Measurements from ENCODE around the gene GAB2.

GAB2 gene

GRCh38 chr11:78425399-78426070, 7.9 kb upstream of the GAB2 start:
- peaks cover 3% of the 10 kb centered on the region; the same call in 1 of the 2 replicates for H3K79me2 ChIP-seq (ENCODE audit: insufficient read depth, low read length)
- H4K20me1 ChIP-seq (ENCODE audit: insufficient read depth, low read length) = no peaks in the 10 kb centered on the region
- no peaks in the 10 kb centered on the region for H3K27me3 ChIP-seq (ENCODE audit: insufficient read depth, low read length, poor library complexity)
- peak overlapping the region; percentile 85 for H3K27ac ChIP-seq (ENCODE audit: low read length)
- DNase-seq (no peak), ATAC-seq (ENCODE audit: insufficient read depth, low read depth) (no peak)
- H2AFZ ChIP-seq (ENCODE audit: low read depth, low read length) = no peak overlapping the region
- peaks cover 93% of the 10 kb centered on the region for H3K4me1 ChIP-seq (ENCODE audit: insufficient read depth, low read length)
- H3K9ac ChIP-seq (ENCODE audit: low read depth, low read length) = peak overlapping the region; percentile 47
- peak overlapping the region; percentile 52 for H3K4me2 ChIP-seq (ENCODE audit: insufficient read depth, low read length)
- no peaks in the 10 kb centered on the region for H3K9me3 ChIP-seq (ENCODE audit: insufficient read depth, low read length, severe bottlenecking)
- no peak overlapping the region for H3K4me3 ChIP-seq (ENCODE audit: low read depth in 1 of 2, low read length in 2 of 2)
- H3K36me3 ChIP-seq (ENCODE audit: insufficient read depth, low read length) = no peaks in the 10 kb centered on the region
- TF ChIP-seq CTCF (IDR thresholded peaks at IDR 0.05; ENCODE audit: borderline replicate concordance, extremely low read depth, low read length, poor library complexity, severe bottlenecking) (no peak), EZH2 (IDR thresholded peaks at IDR 0.05; ENCODE audit: borderline replicate concordance, low read depth, low read length, severe bottlenecking) (no peak)

- Histone ChIP-seq H3K4me3 (ENCODE audit: low read depth in 1 of 2, low read length in 2 of 2) (peak overlapping the region in 1 of 2 experiments; percentile 40; a peak in 2 of 4 replicates), H3K36me3 (ENCODE audit: insufficient read depth, low read length) (no peaks in the 10 kb centered on the region), H3K27ac (ENCODE audit: low read length) (peak overlapping the region; percentile 85), H3K4me1 (ENCODE audit: insufficient read depth, low read length) (peaks cover 93% of the 10 kb centered on the region), H3K4me2 (ENCODE audit: insufficient read depth, low read length) (peak overlapping the region; percentile 52), H3K9ac (ENCODE audit: low read depth, low read length) (peak overlapping the region; percentile 47), H3K27me3 (ENCODE audit: insufficient read depth, low read length, poor library complexity) (no peaks in the 10 kb centered on the region), H3K9me3 (ENCODE audit: insufficient read depth, low read length, severe bottlenecking) (no peaks in the 10 kb centered on the region), H3K79me2 (ENCODE audit: insufficient read depth, low read length) (peaks cover 8% of the 10 kb centered on the region), H4K20me1 (ENCODE audit: insufficient read depth, low read length) (no peaks in the 10 kb centered on the region), H2AFZ (ENCODE audit: low read depth, low read length) (peak overlapping the region; percentile 46; the same call in 1 of the 2 replicates)
- ATAC-seq (ENCODE audit: insufficient read depth, low read depth) (peak; percentile 43), DNase-seq (peak; percentile 59)
- TF ChIP-seq EZH2 (IDR thresholded peaks at IDR 0.05; ENCODE audit: borderline replicate concordance, low read depth, low read length, severe bottlenecking) (no peak), CTCF (IDR thresholded peaks at IDR 0.05; ENCODE audit: borderline replicate concordance, extremely low read depth, low read length, poor library complexity, severe bottlenecking) (no peak)
Measured at GRCh38 chr11:78424334-78425270, 7.0 kb upstream of the GAB2 start.

- H3K4me3 ChIP-seq (ENCODE audit: low read depth in 1 of 2, low read length in 2 of 2) = no peak overlapping the region
- H3K27me3 ChIP-seq (ENCODE audit: insufficient read depth, low read length, poor library complexity) = no peaks in the 10 kb centered on the region
- peaks cover 21% of the 10 kb centered on the region for H3K79me2 ChIP-seq (ENCODE audit: insufficient read depth, low read length)
- ATAC-seq (ENCODE audit: insufficient read depth, low read depth) (no peak), DNase-seq (no peak)
- no peak overlapping the region for H2AFZ ChIP-seq (ENCODE audit: low read depth, low read length)
- H3K36me3 ChIP-seq (ENCODE audit: insufficient read depth, low read length) = no peaks in the 10 kb centered on the region; the same call in 1 of the 2 replicates
- H3K27ac ChIP-seq (ENCODE audit: low read length) = peak overlapping the region; percentile 66
- H3K4me1 ChIP-seq (ENCODE audit: insufficient read depth, low read length) = peaks cover 93% of the 10 kb centered on the region
- no peaks in the 10 kb centered on the region for H4K20me1 ChIP-seq (ENCODE audit: insufficient read depth, low read length)
- no peak overlapping the region for H3K9ac ChIP-seq (ENCODE audit: low read depth, low read length)
- H3K9me3 ChIP-seq (ENCODE audit: insufficient read depth, low read length, severe bottlenecking) = no peaks in the 10 kb centered on the region
- H3K4me2 ChIP-seq (ENCODE audit: insufficient read depth, low read length) = no peak overlapping the region
- no peak for TF ChIP-seq CTCF (IDR thresholded peaks at IDR 0.05; ENCODE audit: borderline replicate concordance, extremely low read depth, low read length, poor library complexity, severe bottlenecking)
- TF ChIP-seq EZH2 (IDR thresholded peaks at IDR 0.05; ENCODE audit: borderline replicate concordance, low read depth, low read length, severe bottlenecking) = no peak
Measured at GRCh38 chr11:78423241-78423640, 5.6 kb upstream of the GAB2 start.

All from DND-41 (cell line).